RWPE2 (cell line): ENCODE data around the gene GPR152.
A peak's percentile ranks its signal among the peaks of the same experiment; 100 is the strongest.

Source experiments
- ATAC-seq: fragments of 200-7000 bp; cut with Tn5 transposase; 3 replicates; pipeline ENCODE4 v1.9.1; 2021; ENCODE audit warnings: low read depth
- DNase-seq: peaks from one replicate; pipeline ENCODE4 v3.0.0-alpha.2; 2020; ENCODE audit warnings: low spot score
- H3K27ac ChIP-seq: fragments of 450-650 bp; 2 replicates; pipeline ENCODE4 v1.5.1; 2017; ENCODE audit warnings: mild to moderate bottlenecking; ENCODE audit not compliant: poor library complexity, severe bottlenecking
- H3K27me3 ChIP-seq: fragments of 250-450 bp; sonication (Bioruptor Pico); 2 replicates; pipeline ENCODE4 v1.5.1; 2021; ENCODE audit warnings: mild to moderate bottlenecking, moderate library complexity; ENCODE audit not compliant: insufficient read depth, poor library complexity, severe bottlenecking
- H3K36me3 ChIP-seq: fragments of 250-450 bp; sonication (Bioruptor Pico); 2 replicates; pipeline ENCODE4 v1.5.1; 2020; ENCODE audit warnings: low read depth, mild to moderate bottlenecking, moderate library complexity
- H3K4me1 ChIP-seq: fragments of 250-450 bp; sonication (Bioruptor Pico); 2 replicates; pipeline ENCODE4 v1.5.1; 2021; ENCODE audit warnings: mild to moderate bottlenecking, moderate library complexity; ENCODE audit not compliant: insufficient read depth, poor library complexity, severe bottlenecking
- H3K4me3 ChIP-seq: fragments of 250-450 bp; sonication (Bioruptor Pico); 2 replicates; pipeline ENCODE4 v1.5.1; 2021; ENCODE audit warnings: mild to moderate bottlenecking, moderate library complexity; ENCODE audit not compliant: severe bottlenecking
- H3K9me3 ChIP-seq: fragments of 250-450 bp; sonication (Bioruptor Pico); 2 replicates; pipeline ENCODE4 v1.5.1; 2021; ENCODE audit warnings: mild to moderate bottlenecking, moderate library complexity; ENCODE audit not compliant: severe bottlenecking
- CTCF ChIP-seq: fragments of 450-650 bp; IDR thresholded peaks from one replicate; pipeline ENCODE4 v1.5.1; 2017; ENCODE audit warnings: mild to moderate bottlenecking, moderate library complexity; ENCODE audit not compliant: poor library complexity, severe bottlenecking

Gene GPR152

DNA sequence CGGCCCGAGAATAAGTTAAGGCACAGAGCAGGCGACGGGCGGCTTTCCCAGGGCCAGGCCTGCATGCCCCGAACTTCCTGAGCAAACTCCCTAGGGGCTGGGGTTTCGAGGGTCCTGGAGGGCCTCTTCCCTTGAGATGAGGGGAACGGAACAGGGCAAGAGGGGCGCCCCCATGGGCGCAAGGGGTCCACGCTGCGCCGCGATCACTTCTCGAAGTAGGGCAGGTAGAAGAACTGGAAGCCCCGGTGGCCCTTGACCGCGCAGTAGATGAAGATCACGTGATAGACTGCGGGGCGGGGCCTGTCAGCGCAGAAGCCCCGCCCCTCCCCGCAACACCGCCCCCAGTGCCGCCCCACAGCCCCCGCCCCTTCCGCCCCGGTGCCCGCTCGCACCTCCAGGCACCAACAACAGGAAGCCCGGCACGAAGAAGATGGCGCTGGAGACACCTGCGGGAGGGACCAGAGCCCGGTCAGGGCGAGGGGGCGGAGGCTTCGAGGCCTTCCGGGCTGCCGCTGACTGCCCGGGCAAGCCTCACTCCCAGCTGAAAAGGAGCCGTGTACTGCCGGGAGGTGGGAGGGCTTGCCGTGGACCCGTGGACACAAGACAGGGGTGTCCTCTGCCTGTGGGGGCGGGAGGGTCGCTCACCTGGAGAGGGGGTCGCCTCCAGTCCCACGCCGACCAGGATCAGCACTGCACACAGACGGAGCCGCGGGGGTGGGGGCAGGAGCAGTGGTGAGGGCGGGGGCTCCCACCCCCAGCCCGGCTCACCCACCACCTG is 12.1 kb upstream of the GPR152 start:
- H3K36me3 ChIP-seq, result no peaks in the 10 kb centered on the region
- H3K27me3 ChIP-seq, result no peaks in the 10 kb centered on the region
- no peaks in the 10 kb centered on the region for H3K9me3 ChIP-seq
- ATAC-seq (peak; percentile 73), DNase-seq (peak; percentile 95)
- peaks cover 10% of the 10 kb centered on the region for H3K4me1 ChIP-seq
- no peak for TF ChIP-seq CTCF
- peak overlapping the region; percentile 51 for H3K4me3 ChIP-seq
- peak overlapping the region; percentile 76 for H3K27ac ChIP-seq

- H3K4me3 ChIP-seq, result peak overlapping the region; percentile 51
- H3K27me3 ChIP-seq, result no peaks in the 10 kb centered on the region
- H3K9me3 ChIP-seq, result no peaks in the 10 kb centered on the region
- DNase-seq (no peak), ATAC-seq (peak; percentile 41)
- no peak for TF ChIP-seq CTCF
- H3K27ac ChIP-seq, result peak overlapping the region; percentile 76
- H3K36me3 ChIP-seq, result no peaks in the 10 kb centered on the region
- peaks cover 10% of the 10 kb centered on the region for H3K4me1 ChIP-seq
Measured at GRCh38 chr11:67463680-67464410, 11.3 kb upstream of the GPR152 start.

- peak overlapping the region; percentile 76 for H3K27ac ChIP-seq
Measured at GRCh38 chr11:67463186-67463585, 10.7 kb upstream of the GPR152 start.

DNA sequence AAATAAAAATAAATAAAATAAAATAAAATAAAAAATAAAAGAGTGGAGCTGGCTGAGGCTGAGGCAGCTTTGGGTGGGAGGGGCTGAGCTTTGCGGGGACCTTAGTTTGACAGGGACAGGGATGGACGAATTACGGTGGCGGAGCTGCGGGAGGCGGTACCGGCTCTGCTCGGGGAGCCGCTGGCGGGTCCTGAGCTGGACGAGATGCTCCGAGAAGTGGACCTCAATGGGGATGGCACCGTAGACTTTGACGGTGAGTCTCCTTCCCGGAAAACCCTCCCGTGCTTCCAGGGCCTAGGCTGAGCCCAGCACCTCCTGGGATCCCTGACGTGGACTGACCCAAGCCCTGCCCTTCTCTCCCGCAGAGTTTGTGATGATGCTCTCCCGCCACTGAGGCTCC is 5.7 kb upstream of the GPR152 start:
- DNase-seq (no peak), ATAC-seq (no peak)
- TF ChIP-seq CTCF, result no peak
- Histone ChIP-seq H3K27me3 (no peaks in the 10 kb centered on the region), H3K36me3 (no peaks in the 10 kb centered on the region), H3K27ac (no peak overlapping the region), H3K4me3 (no peak overlapping the region), H3K9me3 (no peaks in the 10 kb centered on the region), H3K4me1 (no peaks in the 10 kb centered on the region)

More at GRCh38 chr11:67463186-67463585, 10.7 kb upstream of the GPR152 start:
- ATAC-seq (no peak), DNase-seq (no peak)
- H3K4me1 ChIP-seq, result peaks cover 10% of the 10 kb centered on the region
- H3K27me3 ChIP-seq, result no peaks in the 10 kb centered on the region
- no peak for TF ChIP-seq CTCF
- no peaks in the 10 kb centered on the region for H3K36me3 ChIP-seq
- H3K4me3 ChIP-seq, result no peak overlapping the region
- no peaks in the 10 kb centered on the region for H3K9me3 ChIP-seq
